Erythroblast (primary cell): Measurements from ENCODE around the gene KCND3.

ENCODE experiments used
- GATA1 ChIP-seq: IDR thresholded peaks from 2 replicates; pipeline ENCODE4 v1.6.1; 2011; ENCODE audit warnings: low read depth, mild to moderate bottlenecking, control low read depth, low read length, moderate library complexity
- POLR2A ChIP-seq: IDR thresholded peaks from 2 replicates; pipeline ENCODE4 v1.6.1; 2011; ENCODE audit warnings: mild to moderate bottlenecking, low read length

DNA sequence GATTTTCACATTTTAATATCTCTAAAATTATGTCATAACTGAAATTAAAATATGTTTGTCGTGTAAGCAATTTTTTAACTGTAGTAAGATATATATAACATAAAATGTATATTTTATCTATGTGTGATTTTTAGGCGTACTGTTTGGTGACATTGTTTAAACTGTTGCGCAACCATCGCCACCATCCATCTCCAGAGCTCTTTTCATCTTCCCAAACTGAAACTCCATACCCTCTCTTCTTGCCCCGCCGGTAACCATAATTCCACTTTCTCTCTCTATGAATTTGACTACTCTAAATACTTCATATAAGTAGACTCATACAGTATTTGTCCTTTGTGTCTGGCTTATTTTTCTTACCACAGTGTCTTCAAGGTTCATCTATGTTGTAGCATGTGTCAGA lies 167.3 kb downstream of the KCND3 start:
- no peak for TF ChIP-seq POLR2A
- TF ChIP-seq GATA1, result no peak
